Adrenal gland (tissue), 5 donors: Measurements from ENCODE around the gene EIF2AK3.

Source experiments
- CTCF ChIP-seq, 6 experiments: fragments of 450-650 bp in 4 of 6; fragments of 200-600 bp in 2 of 6; sonication (generic) in 1 of 6; IDR thresholded peaks; 1 replicate in 5 of 6; 2 replicates in 1 of 6; pipeline versions ENCODE4 v1.5.1 to v1.8.0; 2016 to 2021; ENCODE audit warnings: antibody characterized with exemption in 6 of 6, mild to moderate bottlenecking in 2 of 6, moderate library complexity in 1 of 6
- POLR2A ChIP-seq, 2 donors: fragments of 450-650 bp; IDR thresholded peaks; one replicate each; pipeline ENCODE4 v1.6.1; 2017; ENCODE audit warnings: antibody characterized with exemption in 2 of 2, mild to moderate bottlenecking in 2 of 2, moderate library complexity in 1 of 2
- donor health status: DM: no; HTN: no; CAD: no.

GRCh38 chr2:88554189-88554588, 73.1 kb downstream of the EIF2AK3 start:
- TF ChIP-seq POLR2A (IDR thresholded peaks at IDR 0.05) (no peak), CTCF (IDR thresholded peaks at IDR 0.05) (no peak)
